DMS114 treated with DMSO at 0.1 percent for 48 hours (cell line): ENCODE results near the gene AVPR1A.
"Not testable (repeated sequence)": the region's sequence is repeated elsewhere in the genome, so short reads cannot be mapped to it uniquely, and the experiment has no call there.

Experiments
- DNase-seq: peaks from one replicate; lab custom pipeline; 2025; ENCODE audit not compliant: unreplicated experiment; lab: John Stamatoyannopoulos, UW

The AVPR1A gene

DNA sequence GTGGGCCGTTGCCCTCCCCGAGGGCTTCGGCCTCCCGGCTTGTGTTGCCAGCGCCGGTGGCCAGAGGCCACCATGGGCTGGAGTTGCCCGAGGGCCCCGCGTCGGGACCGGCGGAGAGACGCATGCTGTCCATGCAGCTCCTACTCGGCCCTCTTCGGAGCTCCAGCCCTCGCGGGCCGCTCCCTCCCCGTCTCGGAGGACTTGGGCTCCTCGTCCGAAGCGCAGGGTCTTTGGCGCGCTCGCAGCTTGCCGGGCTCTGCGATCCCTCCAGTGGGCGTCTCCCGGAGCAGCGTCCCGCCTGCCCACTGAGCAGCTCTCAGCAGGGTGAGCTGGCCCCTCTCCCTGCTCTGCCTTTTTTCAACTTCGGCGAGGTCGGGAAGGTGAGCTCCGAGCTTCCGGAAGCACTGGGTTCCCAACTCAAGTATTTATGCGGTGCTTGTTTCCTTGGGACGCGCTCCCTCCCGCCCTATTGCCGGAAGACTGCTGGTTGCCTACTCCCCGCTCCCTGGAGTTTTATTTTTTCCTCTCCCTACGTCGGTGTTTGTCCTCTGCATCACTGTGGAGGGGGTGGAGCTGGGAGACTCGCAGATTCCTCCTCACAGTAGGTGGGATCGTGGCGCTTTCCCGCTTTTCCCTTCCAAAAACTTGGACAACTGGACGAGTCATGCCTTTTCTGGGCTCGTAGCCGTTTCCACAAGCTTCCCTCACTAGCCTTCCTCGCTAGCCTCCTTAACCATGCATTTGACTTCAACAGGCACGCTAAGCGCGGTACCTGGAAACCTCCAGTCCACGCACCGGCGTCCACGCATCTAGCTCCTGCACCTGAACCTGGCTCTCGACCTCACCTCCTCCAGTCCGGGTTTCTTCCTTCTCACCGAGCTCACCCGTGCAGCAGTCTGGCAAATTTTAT, at the start of gene AVPR1A:
Gene AVPR1A (minus strand): TSS at position 489 of the 910 bp plus-strand sequence. CDS start 365 bp downstream, at position 124.
- no peak for DNase-seq

DNA sequence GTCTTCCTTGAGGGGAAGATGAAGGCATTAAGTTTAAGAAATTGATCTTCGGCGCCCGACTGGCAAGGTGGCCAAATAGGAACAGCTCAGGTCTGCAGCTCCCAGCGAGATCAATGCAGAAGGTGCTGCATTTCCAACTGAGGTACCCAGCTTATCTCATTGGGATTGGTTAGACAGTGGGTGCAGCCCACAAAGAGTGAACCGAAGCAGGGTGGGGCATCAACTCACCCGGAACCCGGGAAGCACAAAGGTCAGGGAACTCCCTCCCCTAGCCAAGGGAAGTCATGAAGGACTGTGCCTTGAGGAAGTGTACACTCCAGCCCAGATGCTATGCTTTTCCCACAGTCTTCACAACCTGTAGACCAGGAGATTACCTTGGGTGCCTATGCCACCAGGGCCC, 45.2 kb upstream of the AVPR1A start:
- no peak for DNase-seq

DNA sequence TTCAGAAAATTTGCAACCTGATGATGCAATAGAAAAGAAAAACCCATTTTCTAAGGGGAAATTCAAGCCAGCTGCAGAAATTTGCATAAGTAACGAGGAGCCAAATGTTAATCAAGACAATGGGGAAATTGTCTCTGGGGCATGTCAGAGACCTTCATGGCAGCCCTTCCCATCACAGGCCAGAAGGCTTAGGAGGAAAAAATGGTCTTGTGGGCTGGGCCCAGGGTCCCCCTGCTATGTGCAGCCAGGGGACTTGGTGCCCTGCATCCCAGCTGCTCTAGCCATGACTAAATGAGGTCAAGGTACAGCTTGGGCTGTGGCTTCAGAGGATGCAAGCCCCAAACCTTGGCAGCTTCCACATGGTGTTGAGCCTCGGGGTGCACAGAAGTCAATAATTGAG, 28.2 kb upstream of the AVPR1A start:
- DNase-seq: no peak

DNA sequence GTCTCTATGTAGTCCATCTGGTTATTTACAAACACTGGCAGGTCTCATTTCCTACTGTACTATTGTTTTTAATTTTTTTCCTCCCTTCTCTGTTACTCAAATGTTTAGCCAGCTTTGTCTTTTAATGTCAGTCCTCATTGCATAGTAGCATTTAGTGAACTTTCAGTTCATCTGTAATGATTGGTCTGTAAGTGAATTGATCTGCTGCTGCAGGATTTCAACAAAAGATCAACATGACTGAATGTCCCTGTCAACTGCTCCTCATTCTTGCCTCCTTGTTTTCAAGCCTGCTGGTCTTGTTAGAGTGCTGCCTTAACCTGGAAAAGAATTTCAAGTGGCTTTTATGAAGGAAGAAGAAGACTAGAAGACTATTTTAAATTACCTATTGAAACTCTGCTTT, 19.3 kb upstream of the AVPR1A start:
- no peak for DNase-seq

DNA sequence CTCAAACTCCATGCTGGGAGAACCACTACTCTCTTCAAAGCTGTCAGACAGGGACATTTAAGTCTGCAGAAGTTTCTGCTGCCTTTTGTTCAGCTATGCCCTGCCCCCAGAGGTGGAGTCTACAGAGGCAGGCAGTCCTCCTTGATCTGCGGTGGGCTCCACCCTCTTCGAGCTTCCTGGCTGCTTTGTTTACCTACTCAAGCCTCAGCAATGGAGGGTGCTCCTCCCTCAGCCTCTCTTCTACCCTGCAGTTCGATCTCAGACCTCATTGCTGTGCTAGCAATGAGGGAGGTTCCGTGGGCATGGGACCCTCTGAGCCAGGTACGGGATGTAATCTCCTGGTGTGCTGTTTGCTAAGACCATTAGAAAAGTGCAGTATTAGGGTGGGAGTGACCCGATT, 16.7 kb upstream of the AVPR1A start:
- DNase-seq: not testable (repeated sequence)

DNA sequence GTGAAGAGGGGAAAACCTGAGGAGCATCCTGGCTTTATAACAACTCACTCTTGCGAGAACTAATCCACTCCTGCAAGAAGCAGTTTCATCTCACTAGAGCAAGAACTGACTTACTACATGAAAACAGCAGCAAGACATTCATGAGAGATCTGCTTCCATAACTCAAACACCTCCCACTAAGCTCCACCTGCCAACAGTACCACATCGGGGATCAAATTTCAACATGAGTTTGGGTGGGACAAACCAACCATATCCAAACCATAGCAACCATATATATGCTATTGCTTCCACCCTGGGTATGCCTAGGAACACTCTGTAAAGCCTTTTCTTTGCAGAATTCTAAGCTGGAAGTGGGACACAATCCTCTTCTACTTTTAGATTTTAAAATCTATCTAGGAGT, 13.9 kb upstream of the AVPR1A start:
- no peak for DNase-seq

DNA sequence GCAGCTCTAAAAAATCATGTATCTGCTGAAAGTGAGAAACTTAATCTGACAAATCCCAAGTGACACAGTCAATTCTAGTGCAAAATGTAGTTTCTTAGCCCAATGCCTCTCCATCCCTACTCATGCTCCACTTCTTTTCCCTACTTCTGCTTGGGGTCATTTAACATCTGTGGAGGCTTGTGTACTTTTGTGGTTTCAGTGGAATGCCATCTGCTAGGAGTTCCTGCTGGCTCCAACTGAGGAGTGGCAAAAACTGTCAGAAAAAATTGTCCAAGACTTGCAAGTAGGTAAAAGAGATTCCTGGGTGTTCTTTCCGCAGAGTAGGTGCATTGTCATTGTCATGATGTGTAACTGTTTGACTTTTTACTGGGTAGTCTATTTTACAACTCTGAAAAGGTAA, 12.5 kb upstream of the AVPR1A start:
- no peak for DNase-seq

DNA sequence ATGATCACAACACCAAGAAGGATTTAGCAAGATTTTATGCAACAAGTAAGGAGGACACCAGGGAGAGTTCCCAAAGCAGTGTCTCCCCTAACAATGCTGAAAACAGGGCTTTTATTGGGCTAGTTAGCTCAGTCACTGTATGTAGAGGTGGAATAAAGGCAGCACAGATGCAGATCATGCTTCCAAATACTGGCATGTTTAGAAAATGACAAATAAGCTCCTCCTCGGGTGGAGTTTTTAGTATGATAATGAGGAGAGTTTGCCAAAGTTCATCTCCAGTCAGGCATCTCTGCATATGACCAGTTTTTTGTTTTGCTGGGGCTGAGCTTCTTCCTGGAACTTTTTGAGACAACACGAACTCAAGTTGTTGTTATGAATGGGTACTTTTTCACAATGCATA, 4.4 kb upstream of the AVPR1A start:
- no peak for DNase-seq

DNA sequence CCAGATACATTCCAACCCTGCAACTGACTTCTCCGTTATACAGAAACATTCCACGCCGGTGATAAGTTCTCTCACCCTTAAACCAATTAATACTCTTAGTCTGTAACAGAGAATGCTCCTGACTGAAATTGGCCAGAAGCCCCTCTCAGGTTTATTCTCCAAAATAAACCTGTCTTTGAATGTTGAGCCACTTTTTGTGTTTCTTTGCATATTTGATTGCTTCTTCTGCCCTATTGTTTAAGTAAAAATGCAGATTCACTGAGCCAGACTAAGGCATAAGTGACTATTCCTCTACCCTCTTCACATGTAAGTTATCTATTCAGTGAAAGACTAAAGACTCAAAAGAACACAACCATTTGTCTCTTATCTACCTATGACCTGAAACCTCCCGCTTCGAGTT, 3.6 kb upstream of the AVPR1A start:
- no peak for DNase-seq

DNA sequence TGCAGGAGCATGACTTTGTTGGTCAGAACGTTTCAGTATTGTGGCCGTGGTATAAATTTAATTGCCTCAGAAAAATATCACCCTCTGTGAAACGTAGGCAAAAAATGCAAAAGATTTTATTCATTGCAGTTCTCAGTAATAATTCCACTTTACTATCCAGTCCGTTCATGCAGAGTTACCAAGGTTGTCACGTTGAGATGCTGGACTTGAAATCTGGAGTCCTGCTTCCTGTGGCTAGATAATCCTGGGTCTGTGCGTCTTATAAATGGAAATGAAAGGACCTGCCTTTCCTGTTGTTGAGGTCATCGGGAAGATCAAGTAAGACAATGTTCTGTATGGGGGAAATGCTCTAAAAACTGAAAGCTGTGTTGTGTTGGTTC, 1.3 kb upstream of the AVPR1A start:
- DNase-seq: no peak

DNA sequence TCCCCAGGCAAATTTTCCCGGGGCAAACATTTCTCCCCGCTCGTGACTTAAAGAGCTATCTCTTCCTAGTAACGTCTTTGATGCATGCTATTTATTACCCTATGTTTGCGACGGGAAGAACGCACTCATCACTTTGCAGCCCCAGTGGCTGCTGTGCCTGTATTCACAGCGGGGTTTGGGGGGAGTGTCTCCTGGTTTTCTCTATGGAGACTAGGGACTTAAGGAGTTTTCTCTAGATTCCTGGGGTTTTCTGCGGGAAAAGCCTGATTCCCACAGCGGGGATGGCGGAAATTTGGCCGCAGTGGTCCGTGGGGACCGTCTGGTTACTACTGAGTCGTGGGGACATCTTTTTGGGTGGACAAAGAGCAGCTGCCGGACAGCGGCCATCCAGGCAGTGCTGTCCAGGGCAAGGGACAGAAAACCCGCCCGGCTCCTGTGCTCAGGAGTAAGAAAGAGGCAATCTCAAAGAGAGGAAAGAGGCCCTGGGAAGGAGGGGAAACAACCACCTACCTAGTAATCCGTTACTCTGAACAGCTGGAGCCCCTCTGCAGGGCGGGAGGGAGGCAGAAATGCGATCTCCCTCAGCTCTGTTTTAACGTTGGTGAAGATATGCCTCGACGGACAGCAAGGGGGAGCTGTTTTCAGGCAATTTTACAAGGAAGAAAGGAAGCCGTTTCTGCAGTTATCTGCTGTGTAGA, 771 bp upstream of the AVPR1A start:
- peak; percentile 53 for DNase-seq

DNA sequence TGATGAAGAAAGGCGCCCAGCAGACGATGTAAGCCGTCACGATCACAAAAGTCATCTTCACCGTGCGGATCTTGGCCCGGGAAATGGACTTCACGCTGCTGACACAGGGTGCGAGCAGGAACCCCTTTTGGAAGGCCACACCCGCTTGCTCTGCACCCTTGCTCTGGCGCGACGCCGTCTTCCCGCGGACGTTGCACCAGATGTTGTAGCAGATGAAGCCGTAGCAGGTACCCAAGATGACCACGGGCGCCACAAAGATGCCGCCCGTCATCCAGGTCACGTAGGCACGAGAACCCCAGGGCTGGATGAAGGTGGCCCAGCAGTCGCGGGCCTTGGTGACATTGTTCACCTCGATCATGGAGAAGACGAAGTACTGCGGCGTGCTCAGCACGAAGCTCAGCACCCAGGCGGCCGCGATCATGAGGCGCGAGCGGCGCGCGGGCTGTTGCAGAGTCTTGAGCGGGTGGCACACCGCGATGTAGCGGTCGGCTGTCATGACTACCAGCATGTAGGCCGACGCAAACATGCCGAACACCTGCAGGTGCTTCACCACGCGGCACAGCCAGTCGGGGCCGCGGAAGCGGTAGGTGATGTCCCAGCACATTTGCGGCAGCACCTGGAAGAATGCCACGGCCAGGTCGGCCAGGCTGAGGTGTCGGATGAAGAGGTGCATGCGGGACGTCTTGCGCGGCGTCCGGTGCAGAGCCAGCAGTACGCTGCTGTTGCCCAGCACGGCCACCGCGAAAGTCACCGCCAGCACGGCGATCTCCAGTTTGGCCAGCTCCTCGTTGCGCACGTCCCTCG, 890 bp downstream of the AVPR1A start:
- DNase-seq: no peak

DNA sequence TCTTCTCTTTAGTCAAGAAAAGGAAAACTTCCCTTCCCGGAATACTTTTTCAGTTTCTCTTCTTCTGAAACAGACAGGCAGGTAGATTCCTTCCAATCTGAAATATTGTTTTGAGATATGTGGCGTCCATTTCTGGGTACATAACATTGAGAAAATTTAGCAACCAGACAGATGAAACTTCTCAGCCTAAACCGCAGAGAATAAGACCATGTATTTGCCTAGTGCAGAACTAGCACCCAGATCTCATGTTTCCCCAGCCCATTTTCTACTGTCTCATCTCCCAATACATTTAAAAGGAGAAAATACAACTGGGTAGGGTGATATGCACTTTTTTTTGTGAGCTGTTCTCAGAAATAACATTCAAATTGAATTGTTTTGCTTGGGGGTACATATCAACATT, 6.4 kb downstream of the AVPR1A start:
- no peak for DNase-seq

DNA sequence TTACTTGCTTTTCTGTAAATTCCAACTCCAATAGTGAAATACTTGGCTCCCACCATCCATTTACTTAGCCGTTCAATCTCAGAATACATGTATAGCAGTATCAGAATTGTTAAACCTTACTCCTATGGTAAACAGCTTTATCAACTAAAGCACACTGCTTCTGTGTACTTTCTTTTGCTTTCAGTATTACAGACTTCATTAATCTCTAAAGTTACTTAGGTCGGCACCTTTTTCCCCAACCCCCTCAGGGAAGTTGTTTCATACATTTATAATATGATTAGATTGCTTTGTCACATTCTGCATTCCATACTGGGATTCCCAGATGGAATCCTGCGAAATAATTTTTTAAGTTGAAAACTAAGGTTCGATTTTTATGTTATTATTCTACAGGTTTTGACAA, 12.5 kb downstream of the AVPR1A start:
- no peak for DNase-seq

DNA sequence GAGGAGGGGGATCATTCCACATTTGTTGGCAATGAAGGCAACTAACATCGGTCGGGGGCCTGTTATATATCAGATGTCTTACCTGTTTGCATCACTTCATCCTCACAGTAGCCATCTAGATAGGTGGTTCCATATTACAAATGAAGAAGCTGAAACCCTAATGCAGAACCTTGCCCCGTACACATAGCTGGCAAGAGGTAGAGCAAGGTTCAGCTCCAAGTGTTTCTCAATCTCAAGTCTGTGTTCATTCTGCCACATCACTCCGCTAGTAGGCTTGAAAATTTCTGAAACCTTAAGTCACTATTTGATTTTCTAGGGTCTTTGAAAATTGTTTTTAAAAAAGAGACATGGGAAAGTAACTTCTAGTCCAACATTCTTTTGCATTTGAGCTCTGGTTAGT, 17.0 kb downstream of the AVPR1A start:
- DNase-seq: no peak

DNA sequence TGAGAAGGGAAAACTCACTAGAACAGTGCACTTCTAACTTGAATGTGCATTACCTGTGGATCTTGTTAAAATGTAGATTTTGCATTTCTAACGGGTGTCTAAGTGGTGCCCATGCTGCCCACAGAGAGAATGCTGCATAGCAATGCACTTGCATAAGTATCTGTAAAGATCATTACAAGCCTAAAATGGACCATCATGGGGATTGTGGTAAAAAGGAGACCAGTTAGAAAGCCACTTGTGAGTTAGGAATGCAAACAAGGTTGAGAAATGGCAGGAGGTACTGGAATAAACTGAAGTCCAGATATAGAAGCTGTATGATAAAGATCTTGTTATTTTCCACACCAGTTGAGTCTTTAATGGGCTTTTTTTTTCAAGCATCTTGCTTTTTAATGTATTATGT, 18.8 kb downstream of the AVPR1A start:
- no peak for DNase-seq

DNA sequence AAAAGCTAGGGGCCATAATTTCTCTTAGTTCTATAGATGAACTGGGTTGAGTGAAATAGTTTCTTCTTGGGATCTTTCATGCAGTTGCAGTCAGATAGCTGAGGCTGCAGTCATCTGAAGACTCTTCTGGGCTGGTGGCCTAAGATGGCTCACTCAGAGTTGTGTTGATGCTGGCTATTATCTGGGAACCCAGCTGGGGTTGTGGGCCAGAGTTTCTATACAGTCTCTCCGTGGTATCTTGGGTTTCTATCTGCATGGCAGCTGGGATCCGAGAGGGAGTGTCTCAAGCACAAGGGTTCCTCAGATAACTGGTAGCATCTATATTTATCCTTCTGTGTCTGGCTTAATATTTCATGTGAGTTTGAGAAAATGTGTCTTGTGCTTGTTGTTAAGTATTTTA, 21.1 kb downstream of the AVPR1A start:
- DNase-seq: no peak

DNA sequence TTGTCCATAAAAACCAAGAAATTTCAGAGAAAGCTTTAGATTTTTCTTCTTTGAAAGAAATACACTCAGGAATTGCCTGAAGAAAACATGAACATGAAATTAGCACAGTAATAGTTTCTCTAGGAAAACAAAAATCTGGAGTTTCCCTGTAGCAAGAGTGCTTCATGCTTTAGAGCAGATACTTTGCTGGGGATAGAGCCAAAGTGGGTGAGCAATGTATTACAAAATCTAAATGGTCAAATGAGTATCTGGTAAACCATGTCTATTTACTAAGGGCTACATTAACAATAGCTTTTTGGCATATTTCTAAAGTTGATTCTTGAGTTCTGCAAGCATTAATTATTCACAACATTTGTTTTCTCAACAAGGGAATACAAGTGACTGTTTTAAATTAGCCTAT, 26.2 kb downstream of the AVPR1A start:
- DNase-seq: no peak

DNA sequence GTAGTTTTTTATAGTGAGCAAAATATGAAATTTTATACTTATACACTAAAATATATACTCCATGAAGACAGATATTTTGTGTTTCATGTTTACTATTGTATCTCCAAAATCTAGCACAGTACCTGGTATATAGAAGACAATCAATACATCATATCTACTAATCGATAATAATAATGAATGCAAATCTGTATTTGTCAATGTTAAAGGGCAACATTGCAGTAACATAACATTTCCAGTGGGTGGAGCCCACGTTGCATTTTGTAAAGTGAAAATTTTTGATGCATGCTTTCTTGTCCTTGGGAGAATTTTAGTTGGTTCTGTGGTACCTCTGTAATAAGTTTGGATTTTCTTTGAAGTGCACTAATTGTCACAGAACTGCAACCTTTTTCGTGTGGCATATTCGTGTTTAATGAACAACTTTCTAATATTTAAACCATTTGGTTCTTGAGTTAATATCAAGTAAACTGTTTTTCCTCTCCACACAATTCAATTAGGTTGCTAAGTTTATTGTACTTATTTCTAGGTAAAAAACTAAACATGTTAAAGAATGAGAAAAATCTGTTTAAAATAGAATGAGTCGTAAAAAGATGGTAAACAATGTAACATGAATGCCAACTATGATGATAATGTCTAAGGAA, 47.4 kb downstream of the AVPR1A start:
- DNase-seq: peak; percentile 13

DNA sequence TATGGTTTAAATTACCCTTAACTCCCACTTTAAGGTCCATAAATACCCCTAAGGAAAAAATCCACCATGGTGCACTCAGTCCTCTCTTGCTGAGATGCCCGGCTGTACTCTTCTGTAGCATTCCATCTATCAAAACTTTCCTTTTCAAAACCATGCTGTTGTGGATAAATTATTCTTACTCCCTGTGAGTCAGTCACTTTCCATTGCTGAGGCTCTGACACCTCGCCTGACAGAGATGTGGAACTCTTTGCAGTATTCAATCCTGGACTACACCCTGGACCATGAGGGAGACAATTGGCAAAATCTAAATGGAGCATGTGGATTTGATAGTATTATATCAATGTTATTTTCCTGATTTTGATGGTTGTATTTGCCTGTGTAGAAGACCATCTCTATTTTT, 49.1 kb downstream of the AVPR1A start:
- DNase-seq: no peak

DNA sequence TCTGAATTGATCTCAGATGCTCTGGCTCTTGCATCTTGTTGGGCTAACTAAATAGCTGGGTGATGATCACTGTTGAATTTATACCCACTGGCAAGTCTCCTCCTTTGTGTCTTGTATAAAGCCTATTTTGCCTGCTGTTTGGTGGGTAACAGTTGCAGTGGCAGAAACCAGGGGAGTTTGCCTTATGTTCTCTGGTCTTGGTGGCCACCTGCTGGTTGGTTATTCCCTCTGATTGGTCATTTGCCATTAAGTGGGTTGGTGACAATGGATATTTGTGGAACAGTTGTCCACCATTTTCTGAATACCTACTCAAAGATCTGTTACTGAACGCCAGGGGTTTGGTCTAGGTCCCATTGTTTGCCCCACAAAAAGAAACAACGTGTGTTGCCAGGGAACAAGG, 52.1 kb downstream of the AVPR1A start:
- DNase-seq: no peak
